Suprapubic skin (tissue), 3 donors: ENCODE measurements around the gene FAM83F.

Experiments used
- POLR2AphosphoS5 ChIP-seq, 3 donors: sonication (generic); formaldehyde crosslinking; IDR thresholded peaks; one replicate each; pipeline ENCODE4 v1.6.1; 2017; ENCODE audit warnings: antibody characterized with exemption in 3 of 3
- TF ChIP-seq, protein P1 (sequence below), 2 donors: fragments of 200-600 bp in 1 of 2; fragments of 450-650 bp in 1 of 2; sonication (generic) in 1 of 2; IDR thresholded peaks; one replicate each; pipeline ENCODE4 v1.5.1; 2016 to 2019; ENCODE audit warnings: antibody characterized with exemption in 2 of 2, mild to moderate bottlenecking in 1 of 2, moderate library complexity in 1 of 2

DNA sequence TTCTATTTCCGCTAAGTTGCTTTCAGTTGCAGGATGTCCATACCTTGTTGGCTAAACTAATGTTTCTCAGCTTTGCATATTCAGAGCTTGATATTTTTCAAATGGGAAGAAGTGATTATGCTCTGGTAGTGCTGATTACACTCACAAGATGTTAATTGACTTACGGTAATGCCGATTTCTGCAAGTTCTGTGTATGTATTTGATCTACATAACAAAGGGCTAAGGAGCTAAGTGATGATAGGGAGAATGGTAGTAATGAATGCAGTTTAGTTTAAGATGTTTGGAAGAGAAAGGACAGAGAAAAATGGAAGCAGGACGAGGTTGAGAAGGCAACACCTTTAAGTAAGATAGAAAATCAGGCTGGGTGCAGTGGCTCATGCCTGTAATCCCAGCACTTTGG is 61.4 kb downstream of the FAM83F start:
- TF ChIP-seq, protein P1, sequence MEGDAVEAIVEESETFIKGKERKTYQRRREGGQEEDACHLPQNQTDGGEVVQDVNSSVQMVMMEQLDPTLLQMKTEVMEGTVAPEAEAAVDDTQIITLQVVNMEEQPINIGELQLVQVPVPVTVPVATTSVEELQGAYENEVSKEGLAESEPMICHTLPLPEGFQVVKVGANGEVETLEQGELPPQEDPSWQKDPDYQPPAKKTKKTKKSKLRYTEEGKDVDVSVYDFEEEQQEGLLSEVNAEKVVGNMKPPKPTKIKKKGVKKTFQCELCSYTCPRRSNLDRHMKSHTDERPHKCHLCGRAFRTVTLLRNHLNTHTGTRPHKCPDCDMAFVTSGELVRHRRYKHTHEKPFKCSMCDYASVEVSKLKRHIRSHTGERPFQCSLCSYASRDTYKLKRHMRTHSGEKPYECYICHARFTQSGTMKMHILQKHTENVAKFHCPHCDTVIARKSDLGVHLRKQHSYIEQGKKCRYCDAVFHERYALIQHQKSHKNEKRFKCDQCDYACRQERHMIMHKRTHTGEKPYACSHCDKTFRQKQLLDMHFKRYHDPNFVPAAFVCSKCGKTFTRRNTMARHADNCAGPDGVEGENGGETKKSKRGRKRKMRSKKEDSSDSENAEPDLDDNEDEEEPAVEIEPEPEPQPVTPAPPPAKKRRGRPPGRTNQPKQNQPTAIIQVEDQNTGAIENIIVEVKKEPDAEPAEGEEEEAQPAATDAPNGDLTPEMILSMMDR (IDR thresholded peaks at IDR 0.05): no peak
- TF ChIP-seq POLR2AphosphoS5 (IDR thresholded peaks at IDR 0.05): no peak
